ENCODE results near the gene OPHN1. TPM values are rescaled to one million over a fixed set of nuclear protein-coding genes. Genes with fewer than 3 reads are reported as not detected.
A peak's percentile ranks its signal among the peaks of the same experiment; 100 is the strongest.

OPHN1 gene
- total RNA-seq, 1 experiment from 2014 or later, result not detected

GRCh38 chrX:68252664-68253063 lies 180.6 kb downstream of the OPHN1 start:
- no peak overlapping the region for H3K27ac ChIP-seq (ENCODE audit: low read length)
- H2AFZ ChIP-seq (ENCODE audit: low read length), result no peak overlapping the region
- H3K27me3 ChIP-seq (ENCODE audit: low read length), result no peaks in the 10 kb centered on the region
- H4K20me1 ChIP-seq (ENCODE audit: insufficient read depth, low read depth, low read length), result no peaks in the 10 kb centered on the region
- no peaks in the 10 kb centered on the region for H3K9me2 ChIP-seq (replicated peaks; ENCODE audit: insufficient read depth, low read length)
- H3K4me1 ChIP-seq (ENCODE audit: low read length), result no peaks in the 10 kb centered on the region
- H3K4me2 ChIP-seq (ENCODE audit: low read depth, low read length, poor library complexity, severe bottlenecking), result no peak overlapping the region
- H3K9ac ChIP-seq (ENCODE audit: low read length), result no peak overlapping the region
- no peak for DNase-seq
- H3K79me2 ChIP-seq (ENCODE audit: low read length), result no peaks in the 10 kb centered on the region
- H3K36me3 ChIP-seq (ENCODE audit: insufficient read depth, low read length), result no peaks in the 10 kb centered on the region
- H3K9me3 ChIP-seq (ENCODE audit: low read length), result peaks cover 3% of the 10 kb centered on the region; the same call in 1 of the 2 replicates
- no peak overlapping the region for H3K4me3 ChIP-seq (ENCODE audit: low read length)

DNA sequence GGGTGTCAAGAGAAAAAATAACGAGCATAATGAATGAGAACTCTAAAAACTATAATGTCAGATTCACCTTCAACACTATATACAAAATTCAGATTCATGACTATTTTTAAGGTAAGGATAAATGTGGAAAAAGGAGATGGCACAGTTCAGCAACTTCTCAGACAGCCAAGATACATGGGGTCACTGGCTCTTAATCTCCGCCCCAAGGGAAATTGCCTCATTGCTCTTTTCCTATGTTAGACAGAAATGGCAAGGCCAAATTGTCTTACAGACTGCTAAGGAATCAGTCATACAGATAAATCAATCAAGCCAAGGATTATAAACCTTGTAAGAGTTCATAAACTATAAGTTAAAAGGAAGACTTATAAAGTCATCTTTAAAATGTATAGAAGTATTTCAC lies 183.4 kb downstream of the OPHN1 start:
- Histone ChIP-seq H3K9ac (ENCODE audit: low read length) (no peak overlapping the region), H4K20me1 (ENCODE audit: insufficient read depth, low read depth, low read length) (no peaks in the 10 kb centered on the region), H3K4me2 (ENCODE audit: low read depth, low read length, poor library complexity, severe bottlenecking) (no peak overlapping the region), H3K27me3 (ENCODE audit: low read length) (no peaks in the 10 kb centered on the region), H3K4me3 (ENCODE audit: low read length) (no peak overlapping the region), H3K36me3 (ENCODE audit: insufficient read depth, low read length) (no peaks in the 10 kb centered on the region), H3K79me2 (ENCODE audit: low read length) (no peaks in the 10 kb centered on the region), H3K4me1 (ENCODE audit: low read length) (no peaks in the 10 kb centered on the region), H3K9me3 (ENCODE audit: low read length) (peaks cover 3% of the 10 kb centered on the region; the same call in 1 of the 2 replicates), H3K27ac (ENCODE audit: low read length) (no peak overlapping the region), H3K9me2 (replicated peaks; ENCODE audit: insufficient read depth, low read length) (no peaks in the 10 kb centered on the region), H2AFZ (ENCODE audit: low read length) (no peak overlapping the region)
- no peak for DNase-seq

DNA sequence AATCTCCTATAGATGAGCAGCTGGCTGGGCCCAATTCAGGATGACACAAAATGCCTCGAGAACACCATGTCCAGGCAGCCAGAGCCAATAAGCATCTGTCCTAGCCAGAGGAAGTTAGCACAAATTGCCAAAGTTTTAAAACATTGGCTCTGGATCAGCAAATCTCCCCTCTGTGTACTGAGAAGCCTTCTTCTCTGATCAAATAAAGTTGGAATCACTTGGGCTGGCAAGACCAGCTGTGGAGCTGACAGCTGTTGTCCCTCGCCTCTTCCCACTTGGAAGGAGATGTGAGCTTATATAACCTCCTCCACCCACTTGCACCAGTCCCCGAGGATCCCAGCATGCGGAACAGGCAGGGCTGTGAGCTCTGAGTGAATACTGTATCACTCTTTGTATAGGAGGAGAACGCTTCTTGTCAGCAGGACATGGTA lies 183.9 kb downstream of the OPHN1 start:
- Histone ChIP-seq H4K20me1 (ENCODE audit: insufficient read depth, low read depth, low read length) (no peaks in the 10 kb centered on the region), H3K4me1 (ENCODE audit: low read length) (no peaks in the 10 kb centered on the region), H3K9ac (ENCODE audit: low read length) (no peak overlapping the region), H3K4me2 (ENCODE audit: low read depth, low read length, poor library complexity, severe bottlenecking) (no peak overlapping the region), H2AFZ (ENCODE audit: low read length) (no peak overlapping the region), H3K9me2 (replicated peaks; ENCODE audit: insufficient read depth, low read length) (no peaks in the 10 kb centered on the region), H3K9me3 (ENCODE audit: low read length) (peaks cover 3% of the 10 kb centered on the region; the same call in 1 of the 2 replicates), H3K4me3 (ENCODE audit: low read length) (no peak overlapping the region), H3K79me2 (ENCODE audit: low read length) (no peaks in the 10 kb centered on the region), H3K27me3 (ENCODE audit: low read length) (no peaks in the 10 kb centered on the region), H3K27ac (ENCODE audit: low read length) (no peak overlapping the region), H3K36me3 (ENCODE audit: insufficient read depth, low read length) (no peaks in the 10 kb centered on the region)
- no peak for DNase-seq

GRCh38 chrX:68238568-68238967 lies 194.7 kb downstream of the OPHN1 start:
- DNase-seq, result peak; percentile 70
- Histone ChIP-seq H3K79me2 (ENCODE audit: low read length) (no peaks in the 10 kb centered on the region), H3K27me3 (ENCODE audit: low read length) (no peaks in the 10 kb centered on the region), H3K9me3 (ENCODE audit: low read length) (no peaks in the 10 kb centered on the region), H3K4me3 (ENCODE audit: low read length) (no peak overlapping the region), H3K4me2 (ENCODE audit: low read depth, low read length, poor library complexity, severe bottlenecking) (no peak overlapping the region), H3K36me3 (ENCODE audit: insufficient read depth, low read length) (no peaks in the 10 kb centered on the region), H3K27ac (ENCODE audit: low read length) (no peak overlapping the region), H2AFZ (ENCODE audit: low read length) (no peak overlapping the region), H3K9me2 (replicated peaks; ENCODE audit: insufficient read depth, low read length) (no peaks in the 10 kb centered on the region), H3K9ac (ENCODE audit: low read length) (no peak overlapping the region), H4K20me1 (ENCODE audit: insufficient read depth, low read depth, low read length) (no peaks in the 10 kb centered on the region), H3K4me1 (ENCODE audit: low read length) (no peaks in the 10 kb centered on the region)

- Histone ChIP-seq H3K27ac (ENCODE audit: low read length) (no peak overlapping the region), H3K79me2 (ENCODE audit: low read length) (no peaks in the 10 kb centered on the region), H3K4me2 (ENCODE audit: low read depth, low read length, poor library complexity, severe bottlenecking) (no peak overlapping the region), H3K36me3 (ENCODE audit: insufficient read depth, low read length) (no peaks in the 10 kb centered on the region), H3K9ac (ENCODE audit: low read length) (no peak overlapping the region), H3K4me3 (ENCODE audit: low read length) (no peak overlapping the region), H3K27me3 (ENCODE audit: low read length) (no peaks in the 10 kb centered on the region), H3K9me3 (ENCODE audit: low read length) (no peaks in the 10 kb centered on the region), H4K20me1 (ENCODE audit: insufficient read depth, low read depth, low read length) (no peaks in the 10 kb centered on the region), H2AFZ (ENCODE audit: low read length) (no peak overlapping the region), H3K4me1 (ENCODE audit: low read length) (no peaks in the 10 kb centered on the region), H3K9me2 (replicated peaks; ENCODE audit: insufficient read depth, low read length) (no peaks in the 10 kb centered on the region)
- DNase-seq, result no peak
Observed at GRCh38 chrX:68234171-68234910, 199.0 kb downstream of the OPHN1 start.

DNA sequence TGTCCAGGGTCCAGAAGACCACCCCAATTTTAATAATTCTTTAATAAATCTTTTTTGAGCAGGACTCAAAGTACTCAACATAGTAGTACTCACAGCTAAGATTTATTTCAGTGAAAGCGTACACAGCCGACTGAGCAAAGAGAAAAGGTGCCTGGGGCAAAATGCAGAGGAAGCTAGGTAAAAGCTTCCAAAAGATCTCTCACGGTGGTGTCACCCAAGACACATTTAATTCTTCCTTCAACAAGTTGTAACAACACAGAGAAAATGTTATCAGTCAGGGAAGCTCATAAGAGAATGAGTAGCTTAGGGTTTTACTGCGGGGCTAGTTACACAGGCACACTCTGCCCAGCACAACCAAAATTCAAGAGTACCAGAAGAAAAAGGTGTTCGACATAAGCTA lies 201.1 kb downstream of the OPHN1 start:
- Histone ChIP-seq H3K36me3 (ENCODE audit: insufficient read depth, low read length) (no peaks in the 10 kb centered on the region), H3K79me2 (ENCODE audit: low read length) (no peaks in the 10 kb centered on the region), H3K9ac (ENCODE audit: low read length) (no peak overlapping the region), H2AFZ (ENCODE audit: low read length) (no peak overlapping the region), H3K4me2 (ENCODE audit: low read depth, low read length, poor library complexity, severe bottlenecking) (no peak overlapping the region), H3K9me3 (ENCODE audit: low read length) (no peaks in the 10 kb centered on the region), H4K20me1 (ENCODE audit: insufficient read depth, low read depth, low read length) (no peaks in the 10 kb centered on the region), H3K4me1 (ENCODE audit: low read length) (no peaks in the 10 kb centered on the region), H3K9me2 (replicated peaks; ENCODE audit: insufficient read depth, low read length) (no peaks in the 10 kb centered on the region), H3K4me3 (ENCODE audit: low read length) (no peak overlapping the region), H3K27ac (ENCODE audit: low read length) (no peak overlapping the region), H3K27me3 (ENCODE audit: low read length) (no peaks in the 10 kb centered on the region)
- no peak for DNase-seq

GRCh38 chrX:68209008-68209407 lies 224.3 kb downstream of the OPHN1 start:
- Histone ChIP-seq H3K27me3 (ENCODE audit: low read length) (no peaks in the 10 kb centered on the region), H3K9me2 (replicated peaks; ENCODE audit: insufficient read depth, low read length) (no peaks in the 10 kb centered on the region), H3K9ac (ENCODE audit: low read length) (no peak overlapping the region), H3K27ac (ENCODE audit: low read length) (no peak overlapping the region), H3K36me3 (ENCODE audit: insufficient read depth, low read length) (no peaks in the 10 kb centered on the region), H2AFZ (ENCODE audit: low read length) (no peak overlapping the region), H3K9me3 (ENCODE audit: low read length) (no peaks in the 10 kb centered on the region), H4K20me1 (ENCODE audit: insufficient read depth, low read depth, low read length) (no peaks in the 10 kb centered on the region), H3K4me1 (ENCODE audit: low read length) (no peaks in the 10 kb centered on the region), H3K4me3 (ENCODE audit: low read length) (no peak overlapping the region), H3K79me2 (ENCODE audit: low read length) (no peaks in the 10 kb centered on the region), H3K4me2 (ENCODE audit: low read depth, low read length, poor library complexity, severe bottlenecking) (no peak overlapping the region)
- DNase-seq, result no peak

DNA sequence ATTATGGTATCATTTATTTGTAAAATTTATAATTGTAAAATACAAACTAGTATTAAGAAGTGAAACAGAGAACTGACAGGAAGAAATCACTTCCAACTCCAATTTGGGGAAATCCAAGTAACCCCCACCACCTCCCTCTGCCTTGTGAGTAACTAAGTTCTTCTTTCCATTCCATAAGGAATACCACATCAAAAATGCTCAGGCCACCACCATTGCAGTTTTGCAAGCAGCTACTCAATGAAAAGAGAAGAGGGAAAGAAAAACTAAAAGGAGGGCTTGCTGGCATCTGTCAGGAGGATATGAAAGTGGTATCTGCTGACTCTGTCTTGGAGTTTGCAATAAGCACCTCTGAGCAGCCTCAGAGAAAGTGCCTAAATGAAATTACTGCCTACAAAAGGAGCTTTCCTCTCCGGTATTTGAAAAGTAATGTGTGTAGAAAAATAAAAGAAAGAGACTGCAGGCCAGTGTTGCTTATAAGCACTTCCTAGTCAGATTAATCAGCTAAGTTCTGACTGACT lies 228.7 kb downstream of the OPHN1 start:
- Histone ChIP-seq H3K4me3 (ENCODE audit: low read length) (no peak overlapping the region), H3K4me1 (ENCODE audit: low read length) (no peaks in the 10 kb centered on the region), H3K27me3 (ENCODE audit: low read length) (no peaks in the 10 kb centered on the region), H3K27ac (ENCODE audit: low read length) (no peak overlapping the region), H3K79me2 (ENCODE audit: low read length) (no peaks in the 10 kb centered on the region), H3K9ac (ENCODE audit: low read length) (no peak overlapping the region), H2AFZ (ENCODE audit: low read length) (no peak overlapping the region), H3K9me2 (replicated peaks; ENCODE audit: insufficient read depth, low read length) (no peaks in the 10 kb centered on the region), H3K4me2 (ENCODE audit: low read depth, low read length, poor library complexity, severe bottlenecking) (no peak overlapping the region), H3K9me3 (ENCODE audit: low read length) (no peaks in the 10 kb centered on the region), H3K36me3 (ENCODE audit: insufficient read depth, low read length) (no peaks in the 10 kb centered on the region), H4K20me1 (ENCODE audit: insufficient read depth, low read depth, low read length) (no peaks in the 10 kb centered on the region)
- no peak for DNase-seq

Measured in Karpas-422 (cell line).